Measurements from ENCODE around the gene CA10. TPM values are rescaled to one million over a fixed set of nuclear protein-coding genes. Genes with fewer than 3 reads are reported as not detected.

Gene CA10
- total RNA-seq, 1 experiment from 2014 or later, result 0.46 TPM

DNA sequence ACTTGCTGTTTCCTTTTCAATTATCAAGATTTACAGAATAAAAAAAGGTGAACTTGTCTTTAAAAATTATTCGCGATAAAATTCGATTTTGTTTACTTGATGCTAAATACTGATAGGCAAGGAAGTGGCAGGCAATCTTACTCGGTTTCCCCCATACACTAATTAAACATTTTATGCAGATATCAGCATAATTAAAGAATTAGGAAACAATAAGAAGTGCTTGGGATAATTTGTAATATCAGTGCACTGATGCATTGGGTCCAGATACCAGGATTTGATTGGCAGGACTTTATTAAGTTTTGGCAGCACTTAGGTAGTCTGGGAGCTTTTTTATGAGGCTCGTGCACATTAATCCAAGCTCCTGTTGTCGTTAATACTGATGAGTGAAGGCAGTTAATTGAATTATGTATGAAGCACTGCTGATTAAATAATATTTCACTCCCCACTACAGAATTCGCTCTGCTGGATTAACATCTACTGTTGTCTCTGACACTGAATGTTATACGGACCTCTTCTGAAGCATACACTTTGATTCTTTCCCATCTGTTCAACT, 165.6 kb downstream of the CA10 start:
- Histone ChIP-seq H3K79me1 (ENCODE audit: insufficient read depth, low read depth, low read length, poor library complexity, severe bottlenecking) (no peaks in the 10 kb centered on the region), H2BK15ac (ENCODE audit: low read depth, low read length) (no peak overlapping the region), H3K4me1 (ENCODE audit: insufficient read depth, low read length) (no peaks in the 10 kb centered on the region), H3K14ac (ENCODE audit: insufficient read depth, low read length) (no peak overlapping the region), H4K20me1 (ENCODE audit: control insufficient read depth, insufficient read depth, insufficient read length) (no peaks in the 10 kb centered on the region), H3K27ac (ENCODE audit: insufficient read length, low read depth, low read length) (no peak overlapping the region), H3K4me2 (ENCODE audit: insufficient read depth, insufficient read length, low read length) (no peak overlapping the region), H3K23me2 (ENCODE audit: insufficient read length, low read depth, low read length, poor library complexity, severe bottlenecking) (no peaks in the 10 kb centered on the region), H2BK120ac (ENCODE audit: low read depth, low read length, poor library complexity, severe bottlenecking) (no peak overlapping the region), H3K9ac (ENCODE audit: extremely low read depth, insufficient read length, low read length) (no peak overlapping the region), H2AFZ (ENCODE audit: low read length) (no peak overlapping the region), H3K9me3 (ENCODE audit: control insufficient read depth, low read depth, low read length) (no peaks in the 10 kb centered on the region), H3K27me3 (ENCODE audit: insufficient read depth, low read length) (no peaks in the 10 kb centered on the region), H3T11ph (ENCODE audit: low read length) (no peak overlapping the region), H3K56ac (ENCODE audit: insufficient read length, low read depth, low read length) (no peak overlapping the region), H4K5ac (ENCODE audit: insufficient read length, low read depth, low read length) (no peak overlapping the region), H4K8ac (replicated peaks; ENCODE audit: insufficient read length, low read depth, low read length) (no peak overlapping the region), H2BK20ac (ENCODE audit: low read depth, low read length, poor library complexity, severe bottlenecking) (no peak overlapping the region), H3K18ac (ENCODE audit: insufficient read length, low read depth, low read length) (no peak overlapping the region), H2AK5ac (ENCODE audit: insufficient read length, low read length) (no peak overlapping the region), H3K79me2 (ENCODE audit: insufficient read depth, low read length) (no peaks in the 10 kb centered on the region), H3K23ac (ENCODE audit: insufficient read length, low read depth, low read length) (no peak overlapping the region), H2BK12ac (ENCODE audit: insufficient read length, low read depth, low read length) (no peak overlapping the region), H2BK5ac (ENCODE audit: insufficient read length, low read length) (no peak overlapping the region), H3K4ac (ENCODE audit: low read depth, low read length) (no peak overlapping the region), H4K91ac (ENCODE audit: insufficient read length, low read depth, low read length) (no peak overlapping the region)
- no CpG with 5 or more reads among the region's 8 CpGs for WGBS (ENCODE audit: extremely low coverage, insufficient read length, low lambda C conversion rate)
- DNase-seq, result no peak
- Mint-ChIP-seq H3K4me1 (peaks cover 0 to 2% of the 10 kb centered on the region in 2 experiments; a peak in 1 of 4 replicates), H3K36me3 (ENCODE audit: insufficient read depth in 1 of 3, low read depth in 3 of 3) (no peaks in the 10 kb centered on the region), H3K27me3 (ENCODE audit: low read depth) (no peaks in the 10 kb centered on the region), H3K4me3 (no peak overlapping the region), H3K9me3 (peaks cover 0 to 2% of the 10 kb centered on the region in 2 experiments; a peak in 1 of 5 replicates), H3K27ac (no peak overlapping the region)
- no peak for TF ChIP-seq CTCF (conservative IDR thresholded peaks at IDR 0.05)

All from H9 (cell line).